GM23338 (cell line): Measurements from ENCODE around the gene TMEM63B. TPM values are rescaled to one million over a fixed set of nuclear protein-coding genes. Genes with fewer than 3 reads are reported as not detected.
"Not testable (repeated sequence)": the region's sequence is repeated elsewhere in the genome, so short reads cannot be mapped to it uniquely, and the experiment has no call there.

ENCODE experiments used
- ATAC-seq: fragments of 200-7000 bp; cut with Tn5 transposase; 3 replicates; pipeline ENCODE4 v1.9.1; 2020
- DNase-seq: peaks from one replicate; pipeline ENCODE4 v3.0.0-alpha.2; 2015; ENCODE audit warnings: low spot score
- H2AFZ ChIP-seq: fragments of 200-600 bp; sonication (generic); 2 replicates; pipeline ENCODE4 v1.8.0; 2016; ENCODE audit warnings: antibody characterized with exemption, mild to moderate bottlenecking, moderate library complexity
- H3F3A ChIP-seq: fragments of 200-600 bp; sonication (generic); replicated peaks from 2 replicates; pipeline ENCODE4 v1.8.0; 2017; ENCODE audit warnings: antibody characterized with exemption, mixed run types, low read depth
- H3K27ac ChIP-seq: fragments of 200-600 bp; sonication (generic); 2 replicates; pipeline ENCODE4 v1.6.1; 2016; ENCODE audit warnings: low read depth
- H3K27me3 ChIP-seq: fragments of 200-600 bp; sonication (generic); 2 replicates; pipeline ENCODE4 v1.8.0; 2016; ENCODE audit warnings: mild to moderate bottlenecking, mixed run types, moderate library complexity; ENCODE audit not compliant: insufficient read depth
- H3K36me3 ChIP-seq: fragments of 200-600 bp; sonication (generic); 2 replicates; pipeline ENCODE4 v1.8.0; 2016; ENCODE audit warnings: mild to moderate bottlenecking; ENCODE audit not compliant: insufficient read depth
- H3K4me1 ChIP-seq: fragments of 200-600 bp; sonication (generic); 2 replicates; pipeline ENCODE4 v1.8.0; 2016; ENCODE audit warnings: mild to moderate bottlenecking, moderate library complexity; ENCODE audit not compliant: insufficient read depth
- H3K4me2 ChIP-seq: fragments of 200-600 bp; sonication (generic); 2 replicates; pipeline ENCODE4 v1.7.1; 2017; ENCODE audit warnings: mixed run types
- H3K4me3 ChIP-seq: fragments of 200-600 bp; sonication (generic); 2 replicates; pipeline ENCODE4 v1.6.1; 2016; ENCODE audit warnings: mixed run types
- H3K79me2 ChIP-seq: fragments of 200-600 bp; sonication (generic); replicated peaks from 2 replicates; pipeline ENCODE4 v1.8.0; 2017; ENCODE audit warnings: mild to moderate bottlenecking; ENCODE audit not compliant: insufficient read depth
- H3K9me2 ChIP-seq: fragments of 200-600 bp; sonication (generic); 2 replicates; pipeline ENCODE4 v1.8.0; 2017; ENCODE audit not compliant: insufficient read depth
- H4K20me1 ChIP-seq: fragments of 200-600 bp; sonication (generic); replicated peaks from 2 replicates; pipeline ENCODE4 v1.8.0; 2017; ENCODE audit warnings: mild to moderate bottlenecking; ENCODE audit not compliant: insufficient read depth
- H3K27ac Mint-ChIP-seq: 2 replicates; pipeline ENCODE4 v1.8.0; 2020; ENCODE audit warnings: inconsistent platforms, mild to moderate bottlenecking, moderate library complexity, mixed read lengths
- H3K27me3 Mint-ChIP-seq: 3 replicates; pipeline ENCODE4 v1.8.0; 2022; ENCODE audit warnings: low read depth, mild to moderate bottlenecking, moderate library complexity, mixed read lengths, inconsistent platforms; ENCODE audit not compliant: insufficient read depth, poor library complexity
- H3K36me3 Mint-ChIP-seq: 3 replicates; pipeline ENCODE4 v1.8.0; 2021; ENCODE audit warnings: low read depth, mild to moderate bottlenecking, inconsistent platforms, moderate library complexity, mixed read lengths
- H3K4me1 Mint-ChIP-seq: 3 replicates; pipeline ENCODE4 v1.8.0; 2020; ENCODE audit warnings: mild to moderate bottlenecking, inconsistent platforms, mixed read lengths
- H3K4me3 Mint-ChIP-seq: 3 replicates; pipeline ENCODE4 v1.8.0; 2021; ENCODE audit warnings: moderate library complexity, mild to moderate bottlenecking, inconsistent platforms, mixed read lengths
- H3K9me3 Mint-ChIP-seq: 3 replicates; pipeline ENCODE4 v1.8.0; 2020; ENCODE audit warnings: moderate library complexity, mild to moderate bottlenecking, inconsistent platforms, mixed read lengths
- CREB1 ChIP-seq: fragments of 250-450 bp; sonication (Bioruptor Pico); IDR thresholded peaks from 2 replicates; pipeline ENCODE4 v1.5.0; 2020; ENCODE audit warnings: low read depth, mild to moderate bottlenecking, moderate library complexity
- CTCF ChIP-seq, 2 experiments: fragments of 200-600 bp in 1 of 2; sonication (generic) in 1 of 2; conservative IDR thresholded peaks; 2 replicates each; pipeline versions ENCODE4 v1.5.1 to v1.6.1; 2016 to 2017; ENCODE audit warnings: antibody characterized with exemption in 2 of 2, low read depth in 2 of 2, mild to moderate bottlenecking in 2 of 2, moderate library complexity in 1 of 2
- EZH2 ChIP-seq: fragments of 200-600 bp; sonication (generic); IDR thresholded peaks from one replicate; pipeline ENCODE4 v1.8.0; 2017; ENCODE audit warnings: antibody characterized with exemption, mild to moderate bottlenecking, low read depth; ENCODE audit not compliant: unreplicated experiment
- JUNB ChIP-seq: IDR thresholded peaks from one replicate; pipeline ENCODE4 v1.6.1; 2016; ENCODE audit warnings: antibody characterized with exemption; ENCODE audit not compliant: unreplicated experiment
- NANOG ChIP-seq: IDR thresholded peaks from 2 replicates; pipeline ENCODE4 v1.6.1; 2016; ENCODE audit warnings: antibody characterized with exemption, borderline replicate concordance
- POLR2AphosphoS5 ChIP-seq: IDR thresholded peaks from 2 replicates; pipeline ENCODE4 v1.6.1; 2016; ENCODE audit warnings: antibody characterized with exemption, low read depth
- REST ChIP-seq: IDR thresholded peaks from one replicate; pipeline ENCODE4 v1.6.1; 2018; ENCODE audit warnings: antibody characterized with exemption; ENCODE audit not compliant: unreplicated experiment
- STAT1 ChIP-seq: IDR thresholded peaks from one replicate; pipeline ENCODE4 v1.6.1; 2016; ENCODE audit warnings: antibody characterized with exemption; ENCODE audit not compliant: unreplicated experiment
- ZNF114 ChIP-seq: fragments of 250-450 bp; sonication (Bioruptor Pico); IDR thresholded peaks from 2 replicates; pipeline ENCODE4 v1.5.0; 2020; ENCODE audit warnings: mild to moderate bottlenecking, moderate library complexity
- ZNF462 ChIP-seq: fragments of 250-450 bp; sonication (Bioruptor Pico); IDR thresholded peaks from 2 replicates; pipeline ENCODE4 v1.5.0; 2020; ENCODE audit warnings: mild to moderate bottlenecking, moderate library complexity
- polyA plus RNA-seq: library from polyadenylated mRNA; unstranded; fragments of >200 nt; fragmentation: Nextera tagmentation; extraction: Ambion mirVana; gene quantifications from 2 replicates; pipeline ENCODE4 v1.2.1, GENCODE V29; 2016
- total RNA-seq: library from RNA; depleted of rRNA; stranded (reverse); fragments of >200 nt; shearing (Covaris generic); gene quantifications from 2 replicates; pipeline ENCODE4 v1.2.3, GENCODE V29; 2014

Gene TMEM63B
- total and polyA plus RNA-seq, 2 experiments from 2014 or later, result 10.1 to 36.0 TPM

- not testable (repeated sequence) for H3K4me3 Mint-ChIP-seq, H3K36me3 Mint-ChIP-seq, H2AFZ ChIP-seq, H3K79me2 ChIP-seq, H3F3A ChIP-seq, H3K9me3 Mint-ChIP-seq, H4K20me1 ChIP-seq, H3K27ac ChIP-seq, H3K4me2 ChIP-seq, H3K9me2 ChIP-seq, H3K27ac Mint-ChIP-seq, H3K36me3 ChIP-seq, H3K4me3 ChIP-seq, H3K27me3 ChIP-seq
- Mint-ChIP-seq H3K4me1 (peaks cover 28% of the 10 kb centered on the region), H3K27me3 (peaks cover 21% of the 10 kb centered on the region)
- H3K4me1 ChIP-seq, result peaks cover 12% of the 10 kb centered on the region
- ATAC-seq, result peak; percentile 29
- peak; percentile 24 for DNase-seq
These were observed 58.0 kb downstream of the TMEM63B start for GRCh38 chr6:44185356-44185755.

- Histone ChIP-seq H3F3A (0 out of 2 replicates have a peak, but pooled peaks cover 2% of the 10 kb centered on the region), H2AFZ (peak overlapping the region; percentile 99), H3K4me2 (peak overlapping the region; percentile 38; the same call in 1 of the 2 replicates), H3K79me2 (no peaks in the 10 kb centered on the region), H3K27ac (no peak overlapping the region), H3K27me3 (no peaks in the 10 kb centered on the region), H3K9me2 (no peaks in the 10 kb centered on the region), H3K4me1 (peaks cover 12% of the 10 kb centered on the region), H3K4me3 (no peak overlapping the region), H4K20me1 (no peaks in the 10 kb centered on the region), H3K36me3 (no peaks in the 10 kb centered on the region)
- ATAC-seq, result peak; percentile 60
- Mint-ChIP-seq H3K27ac (peak overlapping the region; percentile 57; the same call in 1 of the 2 replicates), H3K4me1 (peaks cover 28% of the 10 kb centered on the region), H3K36me3 (no peaks in the 10 kb centered on the region), H3K27me3 (peaks cover 21% of the 10 kb centered on the region), H3K4me3 (no peak overlapping the region), H3K9me3 (no peaks in the 10 kb centered on the region)
- peak; percentile 25 for DNase-seq
- TF ChIP-seq NANOG, result no peak
- TF ChIP-seq EZH2, result no peak
- no peak for TF ChIP-seq CTCF (conservative IDR thresholded peaks at IDR 0.05; ENCODE audit: low read depth in 2 of 2)
- TF ChIP-seq CREB1 (CRISPR knock-in tag), result no peak
- no peak for TF ChIP-seq REST
- no peak for TF ChIP-seq ZNF114 (CRISPR knock-in tag)
- no peak for TF ChIP-seq POLR2AphosphoS5
- no peak for TF ChIP-seq STAT1
- TF ChIP-seq ZNF462 (CRISPR knock-in tag), result no peak
- no peak for TF ChIP-seq JUNB
These were observed 58.7 kb downstream of the TMEM63B start for GRCh38 chr6:44185953-44186634.
